Nephron (organoid): ENCODE results near the gene HCAR1.
"Not testable (repeated sequence)": the region's sequence is repeated elsewhere in the genome, so short reads cannot be mapped to it uniquely, and the experiment has no call there.

ENCODE experiments used
- H3K27ac Mint-ChIP-seq, 3 experiments: 2 replicates each; pipeline ENCODE4 v1.8.0; 2020; ENCODE audit warnings: mixed read lengths in 3 of 3, mild to moderate bottlenecking in 2 of 3, moderate library complexity in 1 of 3
- H3K27me3 Mint-ChIP-seq: 2 replicates; pipeline ENCODE4 v1.8.0; 2021; ENCODE audit warnings: low read depth, mild to moderate bottlenecking, moderate library complexity, mixed read lengths
- H3K36me3 Mint-ChIP-seq: 2 replicates; pipeline ENCODE4 v1.8.0; 2020; ENCODE audit warnings: low read depth, mixed read lengths
- H3K4me1 Mint-ChIP-seq: 2 replicates; pipeline ENCODE4 v1.8.0; 2020; ENCODE audit warnings: mixed read lengths
- H3K4me3 Mint-ChIP-seq, 3 experiments: 2 replicates each; pipeline ENCODE4 v1.8.0; 2020; ENCODE audit warnings: mild to moderate bottlenecking in 3 of 3, mixed read lengths in 3 of 3, moderate library complexity in 2 of 3
- H3K9me3 Mint-ChIP-seq: 2 replicates; pipeline ENCODE4 v1.8.0; 2020; ENCODE audit warnings: mixed read lengths
- TF ChIP-seq, protein P1 (sequence below), 3 experiments: fragments of 200-600 bp; sonication (generic); IDR thresholded peaks; one replicate each; pipeline ENCODE4 v1.5.0; 2021; ENCODE audit warnings: antibody characterized with exemption in 3 of 3; ENCODE audit not compliant: unreplicated experiment in 3 of 3

The HCAR1 gene

DNA sequence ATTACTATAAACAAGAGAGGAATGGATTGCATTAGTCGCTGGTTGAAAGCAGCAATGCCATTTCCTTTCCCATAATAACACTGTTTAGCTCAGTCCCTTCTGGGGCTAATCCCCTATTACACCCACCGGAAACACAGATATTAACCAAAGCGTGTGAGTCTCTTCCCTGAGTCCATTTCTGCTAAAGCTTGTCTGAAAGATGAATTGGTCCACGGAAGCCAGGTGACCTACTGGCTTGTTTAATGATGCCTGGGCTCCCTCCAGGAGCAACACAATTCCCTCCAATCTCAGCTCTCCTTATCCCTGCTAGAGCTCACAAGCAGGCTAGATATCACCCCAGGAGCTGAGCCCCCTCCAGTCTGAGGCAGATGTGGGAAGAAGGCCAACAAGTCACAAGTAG is 29.2 kb downstream of the HCAR1 start:
- H3K36me3 Mint-ChIP-seq, H3K4me3 Mint-ChIP-seq, H3K4me1 Mint-ChIP-seq, H3K27me3 Mint-ChIP-seq, H3K9me3 Mint-ChIP-seq: not testable (repeated sequence)
- peak overlapping the region; percentile 25 to 76 (median 39) for H3K27ac Mint-ChIP-seq

DNA sequence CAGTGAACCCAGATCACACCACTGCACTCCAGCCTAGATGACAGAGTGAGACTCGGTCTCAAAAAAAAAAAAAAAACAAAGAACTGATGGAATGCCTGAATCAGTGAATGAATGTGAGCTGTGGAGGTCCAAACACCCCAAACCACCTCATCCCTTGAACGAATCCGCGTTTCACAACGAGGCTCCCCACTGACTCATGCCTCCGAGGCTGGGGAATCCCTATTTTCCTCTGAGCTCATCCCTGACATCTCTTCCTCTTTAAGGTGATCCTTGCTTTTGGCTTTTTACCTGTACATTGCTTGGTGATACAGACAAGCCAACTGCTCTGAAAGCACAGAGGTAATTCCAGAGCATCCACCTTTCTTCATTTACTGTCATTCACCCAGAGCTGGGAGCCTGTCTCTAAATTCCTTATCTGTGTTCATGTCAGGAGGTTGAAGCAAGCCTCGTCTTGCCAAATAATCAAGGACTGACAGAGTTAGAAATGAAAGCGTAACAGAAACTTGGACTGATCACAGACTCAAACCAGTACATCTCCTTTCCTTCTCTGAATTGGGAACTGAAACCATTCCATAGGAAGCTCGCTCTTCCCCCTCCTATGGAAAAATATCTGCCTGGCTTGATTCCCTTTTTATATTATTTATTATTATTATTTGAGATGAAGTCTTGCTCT is 30.5 kb downstream of the HCAR1 start:
- H3K4me3 Mint-ChIP-seq, H3K27me3 Mint-ChIP-seq, H3K4me1 Mint-ChIP-seq, H3K9me3 Mint-ChIP-seq, H3K27ac Mint-ChIP-seq, H3K36me3 Mint-ChIP-seq: not testable (repeated sequence)

DNA sequence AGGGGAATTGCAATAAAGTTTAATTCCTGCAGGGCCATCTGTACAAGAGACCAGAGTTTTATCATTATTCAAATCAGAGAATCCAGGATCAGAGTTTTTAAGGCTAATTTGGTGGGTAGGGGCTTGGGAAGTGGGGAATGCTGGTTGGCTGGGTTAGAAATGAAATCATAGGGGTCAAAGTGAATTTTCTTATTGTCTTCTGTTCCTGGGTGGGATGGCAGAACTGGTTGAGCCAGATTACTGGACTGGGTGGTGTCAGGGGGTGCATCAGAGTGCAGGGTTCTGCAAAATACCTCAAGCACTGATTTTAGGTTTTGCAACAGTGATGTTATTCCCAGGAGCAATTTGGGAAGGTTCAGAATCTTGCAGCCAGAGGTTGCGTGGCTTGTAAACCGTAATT is 33.7 kb downstream of the HCAR1 start:
- H3K27me3 Mint-ChIP-seq, H3K36me3 Mint-ChIP-seq: not testable (repeated sequence)

DNA sequence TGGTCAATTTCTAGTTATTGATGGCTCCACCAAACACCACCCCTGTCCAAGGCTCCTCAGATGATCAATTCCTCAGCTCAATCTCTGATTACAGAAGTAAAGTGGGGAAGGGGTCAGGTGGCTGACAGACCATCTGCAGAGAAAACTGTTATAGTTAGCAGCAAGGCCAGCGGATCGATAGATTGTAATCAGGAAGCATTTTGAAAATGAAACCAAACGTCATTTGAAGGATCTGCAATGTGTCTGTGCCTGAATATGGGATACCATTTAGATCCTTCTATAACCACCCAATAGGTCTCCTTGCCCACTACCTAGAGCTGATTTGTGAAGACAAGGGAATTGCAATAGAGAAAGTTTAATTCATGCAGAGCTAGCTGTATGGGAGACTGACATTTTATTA is 39.1 kb downstream of the HCAR1 start:
- Mint-ChIP-seq H3K36me3 (no peaks in the 10 kb centered on the region), H3K27ac (no peak overlapping the region), H3K27me3 (no peaks in the 10 kb centered on the region), H3K9me3 (no peaks in the 10 kb centered on the region), H3K4me3 (no peak overlapping the region), H3K4me1 (no peaks in the 10 kb centered on the region)
- TF ChIP-seq, protein P1, sequence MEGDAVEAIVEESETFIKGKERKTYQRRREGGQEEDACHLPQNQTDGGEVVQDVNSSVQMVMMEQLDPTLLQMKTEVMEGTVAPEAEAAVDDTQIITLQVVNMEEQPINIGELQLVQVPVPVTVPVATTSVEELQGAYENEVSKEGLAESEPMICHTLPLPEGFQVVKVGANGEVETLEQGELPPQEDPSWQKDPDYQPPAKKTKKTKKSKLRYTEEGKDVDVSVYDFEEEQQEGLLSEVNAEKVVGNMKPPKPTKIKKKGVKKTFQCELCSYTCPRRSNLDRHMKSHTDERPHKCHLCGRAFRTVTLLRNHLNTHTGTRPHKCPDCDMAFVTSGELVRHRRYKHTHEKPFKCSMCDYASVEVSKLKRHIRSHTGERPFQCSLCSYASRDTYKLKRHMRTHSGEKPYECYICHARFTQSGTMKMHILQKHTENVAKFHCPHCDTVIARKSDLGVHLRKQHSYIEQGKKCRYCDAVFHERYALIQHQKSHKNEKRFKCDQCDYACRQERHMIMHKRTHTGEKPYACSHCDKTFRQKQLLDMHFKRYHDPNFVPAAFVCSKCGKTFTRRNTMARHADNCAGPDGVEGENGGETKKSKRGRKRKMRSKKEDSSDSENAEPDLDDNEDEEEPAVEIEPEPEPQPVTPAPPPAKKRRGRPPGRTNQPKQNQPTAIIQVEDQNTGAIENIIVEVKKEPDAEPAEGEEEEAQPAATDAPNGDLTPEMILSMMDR (IDR thresholded peaks at IDR 0.05; ENCODE audit: unreplicated experiment in 3 of 3) = no peak

More for the DNA sequence above, 33.7 kb downstream of the HCAR1 start:
- H3K27ac Mint-ChIP-seq, H3K4me1 Mint-ChIP-seq, H3K4me3 Mint-ChIP-seq, H3K9me3 Mint-ChIP-seq: not testable (repeated sequence)

DNA sequence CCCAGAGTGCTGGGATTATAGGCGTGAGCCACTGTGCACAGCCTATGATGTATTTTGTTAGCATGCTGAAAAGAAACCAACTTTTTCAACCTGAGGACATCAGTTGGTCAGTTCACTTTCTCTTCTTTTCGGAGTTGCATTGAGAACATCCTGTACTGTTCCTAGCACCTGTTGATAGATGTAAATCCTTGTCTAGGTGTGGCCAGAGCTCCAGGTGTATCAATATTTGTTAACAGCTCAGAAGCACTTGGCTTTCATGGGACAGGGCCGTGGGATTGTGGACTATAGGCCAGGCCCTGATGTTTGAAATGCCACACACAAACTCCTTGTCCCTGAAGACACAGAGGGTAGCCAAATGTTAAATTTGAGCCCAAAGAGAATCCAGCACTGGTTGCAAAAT is 42.4 kb downstream of the HCAR1 start:
- TF ChIP-seq, protein P1 (IDR thresholded peaks at IDR 0.05; ENCODE audit: unreplicated experiment in 3 of 3) = no peak
- Mint-ChIP-seq H3K36me3 (no peaks in the 10 kb centered on the region), H3K4me3 (no peak overlapping the region), H3K9me3 (no peaks in the 10 kb centered on the region), H3K27me3 (no peaks in the 10 kb centered on the region), H3K4me1 (no peaks in the 10 kb centered on the region), H3K27ac (no peak overlapping the region)

DNA sequence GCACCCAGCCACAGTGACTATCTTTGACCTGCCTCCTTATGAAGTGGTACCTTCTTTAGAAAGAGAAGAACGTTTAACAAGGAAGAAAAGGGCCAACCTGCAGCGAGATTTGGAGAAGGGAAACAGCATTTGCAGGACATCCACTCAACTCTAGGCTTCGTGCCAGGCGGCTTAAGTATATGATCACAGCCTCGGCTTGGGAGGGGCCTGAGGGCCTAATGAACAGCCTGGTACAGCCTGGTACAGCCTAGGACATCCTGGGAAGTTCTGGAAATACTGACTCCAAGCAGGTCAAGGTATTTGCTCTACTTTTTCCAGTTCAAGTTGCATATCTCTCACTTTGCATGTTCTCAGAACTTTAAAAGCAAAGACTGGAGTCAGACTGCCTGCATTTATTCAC is 43.6 kb downstream of the HCAR1 start:
- H3K27me3 Mint-ChIP-seq = no peaks in the 10 kb centered on the region
- no peaks in the 10 kb centered on the region for H3K4me1 Mint-ChIP-seq
- H3K36me3 Mint-ChIP-seq = no peaks in the 10 kb centered on the region
- H3K4me3 Mint-ChIP-seq = no peak overlapping the region
- no peak overlapping the region for H3K27ac Mint-ChIP-seq
- H3K9me3 Mint-ChIP-seq = no peaks in the 10 kb centered on the region
- TF ChIP-seq, protein P1 (IDR thresholded peaks at IDR 0.05; ENCODE audit: unreplicated experiment in 3 of 3) = no peak

DNA sequence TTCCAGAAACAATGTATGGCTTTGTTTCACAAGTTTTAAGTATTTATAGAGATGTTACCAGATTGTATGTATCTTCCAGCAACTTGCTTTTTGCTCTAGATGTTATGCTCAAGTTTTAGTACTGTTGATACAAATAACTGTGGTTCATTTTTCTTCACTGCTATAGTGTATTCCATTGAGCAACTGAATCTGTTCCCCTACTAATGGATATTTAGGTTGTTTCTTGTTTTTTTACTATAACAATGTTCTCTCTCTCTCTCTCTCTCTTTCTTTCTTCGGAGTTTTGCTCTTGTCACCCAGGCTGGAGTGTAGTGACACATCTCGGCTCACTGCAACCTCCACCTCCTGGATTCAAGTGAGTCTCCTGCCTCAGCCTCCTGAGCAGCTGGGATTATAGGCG is 44.1 kb downstream of the HCAR1 start:
- TF ChIP-seq, protein P1 (IDR thresholded peaks at IDR 0.05; ENCODE audit: unreplicated experiment in 3 of 3) = no peak
- H3K27me3 Mint-ChIP-seq = no peaks in the 10 kb centered on the region
- no peaks in the 10 kb centered on the region for H3K4me1 Mint-ChIP-seq
- no peak overlapping the region for H3K4me3 Mint-ChIP-seq
- H3K9me3 Mint-ChIP-seq = no peaks in the 10 kb centered on the region
- H3K36me3 Mint-ChIP-seq = no peaks in the 10 kb centered on the region
- H3K27ac Mint-ChIP-seq = no peak overlapping the region
